ENCODE measurements around the gene OR52K2.
"Not testable (repeated sequence)": the region's sequence is repeated elsewhere in the genome, so short reads cannot be mapped to it uniquely, and the experiment has no call there.

Gene OR52K2

DNA sequence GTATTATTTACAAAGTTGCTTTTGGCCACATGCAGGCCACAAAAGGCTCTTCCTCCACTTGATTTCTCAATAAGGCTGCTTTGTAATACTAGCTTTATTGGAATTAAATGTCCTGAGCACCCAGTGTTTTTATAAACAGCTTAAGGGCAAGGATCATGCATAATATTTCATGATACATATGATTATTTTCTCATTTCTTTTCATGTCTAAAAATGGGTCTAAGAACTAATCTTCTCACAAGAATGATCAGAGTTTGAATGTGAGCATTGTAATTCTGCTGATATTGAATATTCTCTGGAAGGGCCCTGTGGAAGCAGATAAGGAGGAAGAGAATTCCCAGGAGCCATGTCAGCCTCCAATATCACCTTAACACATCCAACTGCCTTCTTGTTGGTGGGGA lies at the start of gene OR52K2:
TSS of gene OR52K2 (plus strand) at position 301 of the 400 bp plus-strand sequence. CDS start at position 346, 45 bp downstream.
- no peak for DNase-seq

DNA sequence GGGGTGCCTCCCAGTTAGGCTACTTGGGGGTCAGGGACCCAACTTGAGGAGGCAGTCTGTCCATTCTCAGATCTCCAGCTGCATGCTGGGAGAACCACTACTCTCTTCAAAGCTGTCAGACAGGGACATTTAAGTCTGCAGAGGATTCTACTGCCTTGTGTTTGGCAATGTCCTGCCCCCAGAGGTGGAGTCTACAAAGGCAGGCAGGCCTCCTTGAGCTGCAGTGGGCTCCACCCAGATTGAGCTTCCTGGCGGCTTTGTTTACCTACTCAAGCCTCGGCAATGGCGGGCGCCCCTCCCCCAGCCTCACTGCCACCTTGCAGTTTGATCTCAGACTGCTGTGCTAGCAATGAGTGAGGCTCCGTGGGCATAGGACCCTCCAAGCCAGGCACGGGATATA lies 42.9 kb upstream of the OR52K2 start:
- DNase-seq = not testable (repeated sequence)

DNA sequence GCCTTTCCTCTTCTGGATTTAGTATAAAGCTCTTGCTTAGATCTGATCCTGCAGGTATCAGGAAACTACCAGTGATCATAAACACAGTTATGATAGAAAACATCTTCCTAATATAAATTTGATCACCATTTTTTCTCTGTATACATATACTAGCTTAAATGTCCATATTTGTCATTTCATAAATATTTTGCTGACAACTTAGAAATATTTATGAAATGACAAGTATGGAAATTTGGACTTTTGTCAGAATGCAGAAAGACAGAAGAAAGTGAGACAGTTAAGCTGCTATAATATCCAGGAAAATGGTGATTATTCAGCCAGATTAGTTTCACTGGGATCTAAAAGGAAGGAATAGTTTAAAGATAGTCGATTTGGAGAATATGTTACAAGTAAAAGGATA lies 32.8 kb upstream of the OR52K2 start:
- no peak for DNase-seq

DNA sequence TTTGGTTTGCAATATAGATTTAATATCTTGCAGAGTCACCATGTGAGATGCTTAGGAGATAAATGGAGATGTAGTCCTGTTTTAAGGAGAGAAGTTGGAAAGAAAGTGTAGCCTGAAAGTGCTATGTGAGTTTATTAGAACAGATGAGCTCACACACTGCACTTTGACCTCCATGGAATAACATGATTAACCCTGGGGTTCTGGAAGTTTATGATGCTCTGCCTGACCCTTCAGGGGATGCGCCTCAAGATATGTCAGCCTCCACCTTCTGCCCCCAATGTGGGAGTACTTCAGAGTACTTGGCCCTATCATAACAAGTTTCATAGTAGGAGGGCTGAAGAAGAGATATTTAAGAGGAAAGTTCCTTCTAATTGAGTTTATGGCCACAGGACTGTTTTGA lies 32.3 kb upstream of the OR52K2 start:
- DNase-seq = no peak

DNA sequence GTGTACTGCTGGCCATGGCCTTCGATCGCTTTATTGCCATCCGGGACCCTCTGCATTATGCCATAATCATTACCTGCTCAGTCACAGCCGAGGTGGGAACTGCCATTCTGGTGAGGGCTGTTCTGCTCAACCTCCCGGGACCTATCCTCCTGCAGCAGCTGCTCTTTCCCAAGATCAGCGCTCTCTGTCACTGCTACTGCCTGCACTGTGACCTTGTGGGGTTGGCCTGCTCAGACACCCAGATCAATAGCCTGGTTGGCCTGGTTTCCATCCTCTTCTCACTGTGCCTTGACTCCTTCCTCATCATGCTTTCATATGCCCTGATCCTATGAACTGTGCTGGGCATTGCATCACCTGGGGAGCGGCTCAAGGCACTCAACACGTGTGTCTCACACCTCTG lies 30.7 kb upstream of the OR52K2 start:
- DNase-seq = no peak

DNA sequence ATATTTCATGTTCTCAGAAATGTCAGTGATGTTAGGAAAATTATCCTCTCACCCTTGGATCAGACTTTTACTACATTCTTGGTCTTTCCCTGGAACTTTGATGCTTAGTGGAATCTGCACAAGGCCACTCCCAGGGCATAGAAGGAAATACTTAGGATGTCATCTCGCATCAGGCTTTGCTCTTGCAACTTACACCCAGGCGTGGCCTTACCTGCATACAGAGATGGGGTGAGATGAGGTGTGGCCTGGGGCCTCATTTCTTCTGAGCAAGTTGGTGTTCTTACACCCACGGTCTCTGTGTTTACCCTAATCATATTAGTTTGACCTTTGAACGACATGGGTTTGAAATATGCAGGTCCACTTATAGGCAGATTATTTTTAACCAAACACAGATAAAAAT lies 19.0 kb upstream of the OR52K2 start:
- no peak for DNase-seq

DNA sequence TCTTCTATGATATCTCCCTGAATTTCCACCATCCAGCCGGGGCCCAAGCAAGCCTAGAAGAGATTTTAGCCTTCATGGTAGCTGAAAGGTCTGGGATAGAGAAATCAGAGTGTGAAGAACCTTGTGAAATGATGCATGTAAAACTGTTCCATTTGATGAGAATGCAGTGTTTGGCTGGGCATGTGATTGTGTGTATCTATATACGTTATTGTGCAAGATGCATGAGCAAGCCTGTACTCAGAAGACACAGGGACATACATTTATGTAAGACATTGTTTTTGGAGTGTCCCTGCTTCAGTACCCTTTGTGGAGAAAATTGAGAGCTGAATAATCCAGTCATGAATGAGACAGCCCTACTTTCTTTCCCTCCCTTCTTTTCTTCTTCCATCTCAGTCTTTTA lies 15.2 kb upstream of the OR52K2 start:
- DNase-seq = no peak

DNA sequence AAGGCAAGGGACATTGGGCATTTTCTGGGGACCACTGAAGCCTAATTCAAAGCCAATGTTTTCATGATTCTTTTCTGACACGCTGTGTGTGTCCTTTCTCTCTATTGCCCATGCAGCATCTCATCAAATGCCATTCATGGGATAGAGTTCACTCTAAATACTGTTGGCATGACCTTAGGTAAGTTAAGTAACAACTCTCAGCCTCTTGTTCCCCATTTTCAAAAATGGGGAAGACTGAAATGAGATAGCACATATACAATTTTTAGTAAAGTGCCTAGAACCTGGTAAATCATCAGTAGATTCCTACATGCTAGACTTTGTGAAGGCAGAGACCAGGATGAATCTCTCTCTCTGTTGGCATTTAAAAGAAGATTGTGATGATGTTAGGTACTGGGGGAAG lies 12.7 kb upstream of the OR52K2 start:
- no peak for DNase-seq

DNA sequence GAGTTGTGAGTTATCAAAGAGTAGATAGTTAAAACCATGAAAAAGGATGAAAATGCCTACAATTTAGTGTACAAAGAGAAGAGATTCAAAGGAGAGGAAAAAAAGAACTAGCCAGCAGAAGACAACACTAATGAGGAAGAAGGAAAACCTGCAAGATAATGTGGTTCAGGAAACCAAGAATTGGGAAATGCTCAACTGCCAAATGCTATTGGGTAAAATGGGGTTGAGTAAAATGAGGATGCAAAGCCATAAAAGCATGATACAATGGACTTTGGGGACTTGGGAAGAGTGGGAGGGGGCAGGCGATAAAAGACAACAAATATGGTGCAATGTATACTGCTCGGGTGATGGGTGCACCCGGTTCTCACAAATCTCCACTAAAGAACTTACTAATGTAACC lies 7.6 kb upstream of the OR52K2 start:
- no peak for DNase-seq

DNA sequence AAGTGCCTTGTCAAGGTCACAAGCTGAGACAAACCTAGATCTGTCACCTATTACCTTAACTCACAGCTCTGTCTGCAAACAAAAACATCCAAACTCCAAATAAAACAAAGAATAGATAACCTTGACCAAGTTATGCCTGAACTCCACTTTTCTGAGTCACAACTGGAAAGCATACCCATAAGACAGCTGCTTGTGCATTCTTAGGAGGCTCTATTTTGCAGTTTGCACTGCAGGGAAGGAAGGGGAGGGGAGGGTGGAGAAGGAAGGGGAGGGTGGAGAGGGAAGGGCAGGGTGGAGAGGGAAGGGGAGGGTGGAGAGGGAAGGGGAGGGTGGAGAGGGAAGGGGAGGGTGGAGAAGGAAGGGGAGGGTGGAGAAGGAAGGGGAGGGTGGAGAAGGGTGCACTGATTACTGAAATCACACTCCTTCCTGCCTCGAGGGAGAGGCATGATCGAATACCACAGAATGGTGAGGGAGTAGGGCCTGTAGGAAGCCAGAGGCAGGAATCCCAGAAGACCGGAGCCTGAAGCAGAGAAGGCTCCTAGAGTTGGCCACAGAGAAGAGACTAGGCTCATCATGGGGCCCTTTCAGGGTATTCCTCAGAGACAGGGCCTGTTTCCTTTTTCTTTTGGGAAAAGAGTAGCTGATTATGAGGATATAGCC lies 5.7 kb upstream of the OR52K2 start:
- no peak for DNase-seq

DNA sequence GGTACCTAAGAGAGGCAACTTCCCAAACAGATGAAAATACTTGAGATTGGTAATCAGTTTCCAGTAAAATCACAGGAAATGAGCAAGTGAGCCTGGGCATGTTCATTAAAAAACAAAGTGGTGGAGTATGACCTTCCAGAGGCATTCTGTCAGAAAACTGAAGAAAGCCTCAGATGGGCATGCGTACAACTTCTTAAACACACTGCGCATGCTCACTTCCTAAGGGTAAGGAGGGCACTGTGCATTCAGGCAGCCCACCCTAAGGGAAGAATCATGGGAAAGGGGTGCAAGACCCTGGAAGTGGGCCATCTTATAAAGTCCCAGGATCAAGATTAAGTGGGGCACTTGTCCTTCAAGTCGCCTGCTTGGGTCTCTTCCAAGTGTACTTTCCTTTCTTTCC lies 4.0 kb downstream of the OR52K2 start:
- DNase-seq = no peak

DNA sequence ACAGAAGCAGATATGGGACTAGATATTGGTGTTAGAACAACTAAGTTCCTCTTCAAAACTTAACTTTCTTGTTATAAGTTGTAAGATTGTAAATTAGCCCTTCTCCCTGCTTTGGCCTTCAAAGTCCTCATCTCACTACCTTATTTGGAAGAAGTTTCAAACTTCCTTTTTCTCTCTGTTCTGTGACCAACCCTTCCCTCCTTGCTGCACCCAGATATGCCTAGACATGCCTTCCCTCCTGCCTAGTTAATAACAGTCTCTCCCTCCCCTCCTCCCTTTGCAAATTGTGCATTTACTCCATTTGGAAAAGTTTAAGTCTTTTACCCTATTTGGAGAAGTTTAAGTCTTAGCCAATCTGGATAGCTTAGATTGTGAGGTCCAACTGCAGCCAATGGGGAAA lies 4.9 kb downstream of the OR52K2 start:
- no peak for DNase-seq

DNA sequence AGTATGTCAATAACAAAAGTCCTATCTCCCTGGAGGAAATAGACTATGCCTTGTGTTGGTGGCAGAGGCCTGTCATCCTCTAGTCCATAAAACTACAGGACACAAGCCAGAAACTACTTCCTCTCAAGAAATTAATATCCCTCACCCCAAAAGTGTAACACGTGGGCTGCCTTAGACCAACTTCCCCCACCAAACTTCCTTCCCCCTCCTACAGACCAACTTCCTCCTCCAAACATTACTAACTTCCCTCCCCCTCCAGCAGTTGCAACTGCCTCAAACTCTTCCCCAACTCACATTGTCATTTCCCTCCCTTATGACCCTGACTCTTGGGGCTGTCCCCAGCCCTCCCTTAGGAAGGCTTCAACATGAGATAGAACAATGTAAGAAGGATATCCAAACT lies 6.3 kb downstream of the OR52K2 start:
- no peak for DNase-seq

DNA sequence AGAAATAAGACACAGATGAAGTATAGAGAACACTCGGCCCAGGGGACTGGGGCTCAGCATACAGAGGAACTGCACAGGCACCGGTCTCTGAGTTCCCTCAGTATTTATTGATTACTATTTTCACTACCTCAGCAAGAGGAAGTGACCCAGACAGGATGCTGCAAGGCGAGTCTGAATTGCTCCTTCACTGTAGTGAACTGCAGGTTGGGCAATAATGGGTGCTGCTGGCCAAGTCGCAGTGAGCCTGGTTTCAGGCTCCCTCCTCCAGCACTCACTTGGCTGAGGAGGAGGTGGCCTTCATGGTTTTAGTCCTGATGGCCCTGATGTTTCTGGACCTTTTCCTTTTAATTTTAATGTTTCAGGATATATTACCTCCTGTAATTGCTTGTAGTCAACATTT lies 10.4 kb downstream of the OR52K2 start:
- no peak for DNase-seq

DNA sequence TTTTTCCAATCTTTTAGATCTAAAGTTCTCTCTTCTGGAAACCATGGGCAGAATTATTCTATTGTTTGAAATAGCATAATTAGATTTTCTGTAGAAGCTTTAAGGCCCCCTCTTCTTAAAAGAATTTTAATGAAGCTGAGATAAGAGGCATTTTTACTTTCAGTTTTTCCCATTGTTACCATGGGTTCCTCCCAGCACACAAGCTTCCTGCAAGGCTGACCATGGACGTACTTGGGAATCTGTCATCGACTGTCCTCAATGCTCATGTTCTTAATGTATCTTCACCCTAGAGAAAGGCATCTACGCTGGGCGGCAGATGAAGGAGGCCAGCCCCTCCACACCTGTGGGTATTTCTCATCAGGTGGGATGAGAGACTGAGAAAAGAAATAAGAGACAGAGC lies 11.1 kb downstream of the OR52K2 start:
- DNase-seq = no peak

DNA sequence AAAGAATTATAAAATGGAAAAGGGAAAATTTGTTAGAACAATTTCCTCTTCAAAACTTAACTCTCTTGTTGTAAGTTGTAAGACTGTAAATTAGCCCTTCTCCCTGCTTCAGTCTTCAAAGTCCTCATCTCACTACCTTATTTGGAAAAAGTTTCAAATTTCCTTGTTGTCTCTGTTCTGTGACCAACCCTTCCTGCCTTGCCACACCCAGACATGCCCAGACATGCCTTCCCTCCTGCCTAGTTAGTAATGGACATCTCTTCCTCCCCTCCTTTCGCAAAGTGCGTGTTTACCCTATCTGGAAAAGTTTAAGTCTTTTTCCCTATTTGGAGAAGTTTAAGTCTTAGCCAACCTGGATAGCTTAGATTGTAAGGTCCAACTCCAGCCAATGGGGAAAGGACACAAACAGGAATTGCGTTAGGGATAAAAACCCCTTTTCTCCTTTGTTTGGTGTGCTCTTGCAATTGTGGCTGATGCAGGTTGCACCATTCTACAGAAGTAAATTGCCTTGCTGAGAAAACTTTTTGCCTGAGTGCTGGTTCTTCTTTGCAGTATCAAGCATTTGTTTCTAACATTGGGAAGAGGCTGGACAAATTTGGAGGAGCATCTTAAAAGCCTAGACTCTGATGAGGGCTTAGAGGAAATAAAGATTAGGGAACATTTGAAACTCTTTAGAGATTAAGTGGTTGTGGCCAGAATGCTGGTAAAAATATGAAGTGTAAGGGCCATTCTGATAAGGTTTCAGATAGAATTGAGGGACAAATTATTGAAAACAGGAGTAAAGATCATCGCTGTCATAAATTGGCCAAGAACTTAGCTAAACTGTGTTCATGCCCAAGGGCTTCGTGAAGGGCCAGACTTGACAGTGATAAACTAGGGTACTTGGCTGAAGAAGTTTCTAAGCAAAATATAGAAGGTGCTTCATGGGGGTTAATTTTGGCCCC lies 15.4 kb downstream of the OR52K2 start:
- no peak for DNase-seq

DNA sequence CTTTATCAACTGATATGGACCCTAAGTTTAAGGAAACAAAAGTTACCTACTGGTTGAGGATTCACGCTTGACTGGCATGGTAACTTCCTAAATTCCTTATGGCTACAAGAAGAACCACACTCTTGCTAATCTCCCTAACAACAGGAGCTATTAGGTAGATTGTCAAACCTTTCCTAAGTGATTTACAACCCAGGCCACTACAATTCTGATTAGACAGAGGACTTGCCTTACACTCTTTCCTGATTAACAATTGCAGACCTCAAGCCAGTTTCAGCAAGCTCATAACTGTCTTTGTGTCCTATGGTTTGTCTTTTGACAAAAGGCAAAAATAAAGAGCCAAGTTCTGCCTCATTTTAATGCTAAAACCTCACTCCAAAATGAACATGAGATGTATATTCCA lies 16.3 kb downstream of the OR52K2 start:
- no peak for DNase-seq

DNA sequence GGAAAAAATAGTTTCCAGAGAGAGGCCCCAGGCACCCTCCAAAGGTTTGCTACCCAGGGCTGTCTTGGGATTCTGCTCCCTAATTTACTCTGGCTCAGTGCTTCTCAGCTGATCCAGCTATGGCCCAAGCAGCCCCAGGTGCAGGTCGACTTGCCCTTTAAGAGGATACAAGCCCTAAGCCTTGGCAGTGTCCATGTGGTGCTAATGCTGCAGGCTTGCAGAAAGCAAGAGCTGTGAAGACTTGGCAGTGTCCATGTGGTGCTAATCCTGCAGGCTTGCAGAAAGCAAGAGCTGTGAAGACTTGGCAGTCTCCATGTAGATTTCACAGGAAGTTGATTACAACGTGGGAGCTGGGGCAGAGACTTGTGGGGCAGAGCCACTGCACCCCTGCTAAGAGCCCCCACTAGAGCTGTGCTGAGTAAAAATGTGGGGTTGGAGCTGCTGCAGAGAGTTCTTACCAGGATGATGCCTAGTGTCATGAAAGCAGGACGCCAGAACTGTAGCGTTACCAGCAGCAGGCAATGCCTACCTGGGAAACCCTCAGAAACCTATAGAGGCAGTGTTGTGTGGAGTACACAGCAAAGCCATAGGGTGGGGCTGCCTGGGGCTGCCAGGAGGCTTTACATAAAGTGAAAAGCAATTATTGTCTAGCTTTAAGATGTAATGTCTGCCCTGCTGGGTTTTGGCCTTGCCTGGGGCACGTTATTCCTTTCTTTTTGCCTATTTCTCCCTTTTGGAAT lies 17.2 kb downstream of the OR52K2 start:
- DNase-seq = no peak

DNA sequence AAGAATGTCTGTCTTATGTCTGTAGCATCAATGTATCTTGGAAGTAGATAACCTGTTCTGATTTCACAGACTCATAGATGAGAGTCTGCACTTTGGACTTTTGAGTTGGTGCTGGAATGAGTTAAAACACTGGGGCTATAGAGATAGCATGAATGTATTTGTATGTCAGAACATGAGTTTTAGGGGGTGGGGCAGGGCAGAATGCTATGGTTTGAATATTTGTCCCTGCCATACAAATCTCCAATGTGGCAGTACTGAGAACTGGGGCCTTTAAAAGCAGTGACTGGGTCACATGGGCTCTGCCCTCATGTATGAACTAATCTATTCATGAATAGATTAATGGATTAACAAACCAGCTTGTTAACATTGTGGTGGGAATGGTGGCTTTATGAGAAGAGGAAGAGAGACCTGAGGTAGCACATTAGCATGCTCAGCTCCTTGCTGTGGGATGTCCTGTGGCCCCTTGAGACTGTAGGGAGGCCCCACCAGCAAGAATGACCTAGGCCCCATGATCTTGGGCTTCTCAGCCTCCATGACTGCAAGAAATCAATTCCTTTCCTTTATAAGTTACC lies 17.9 kb downstream of the OR52K2 start:
- DNase-seq = no peak

DNA sequence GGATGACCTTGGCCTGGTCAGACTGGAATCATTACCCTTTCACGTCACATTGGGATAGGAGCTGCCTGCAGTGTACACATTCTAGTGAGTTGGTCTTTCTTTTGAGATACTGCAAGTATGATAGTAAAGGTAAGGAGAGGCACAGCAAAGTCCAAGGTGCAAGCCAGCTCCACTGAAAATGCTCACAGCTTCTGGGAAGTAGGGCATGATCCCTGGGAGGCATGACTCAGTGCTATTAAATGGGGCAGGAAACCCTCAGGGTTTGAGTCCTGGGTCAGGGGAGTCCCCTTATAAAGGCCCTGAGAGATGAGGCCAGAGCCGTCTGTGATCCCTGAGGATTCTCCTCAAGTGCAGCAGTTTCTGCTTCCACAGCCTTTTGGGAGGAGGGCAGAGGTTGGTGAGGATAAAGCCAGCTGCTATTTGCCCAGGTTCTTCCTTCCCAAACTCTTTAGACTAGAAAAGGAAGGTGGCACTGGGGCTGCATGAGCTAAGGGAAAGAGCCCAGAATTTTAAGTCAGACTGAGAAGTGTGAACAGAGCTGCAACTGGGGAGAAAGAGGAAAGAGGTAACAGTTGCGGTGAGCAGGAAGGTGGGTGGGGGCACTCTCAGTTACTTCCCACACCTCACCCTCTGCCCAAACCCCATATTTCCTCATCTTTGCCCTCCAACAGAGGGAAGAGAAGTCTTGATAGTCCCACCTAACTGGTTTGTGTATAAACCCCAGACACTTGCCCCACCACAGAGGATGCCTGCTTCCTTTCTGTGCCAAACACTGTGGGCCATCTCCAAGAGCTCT lies 18.9 kb downstream of the OR52K2 start:
- no peak for DNase-seq

DNA sequence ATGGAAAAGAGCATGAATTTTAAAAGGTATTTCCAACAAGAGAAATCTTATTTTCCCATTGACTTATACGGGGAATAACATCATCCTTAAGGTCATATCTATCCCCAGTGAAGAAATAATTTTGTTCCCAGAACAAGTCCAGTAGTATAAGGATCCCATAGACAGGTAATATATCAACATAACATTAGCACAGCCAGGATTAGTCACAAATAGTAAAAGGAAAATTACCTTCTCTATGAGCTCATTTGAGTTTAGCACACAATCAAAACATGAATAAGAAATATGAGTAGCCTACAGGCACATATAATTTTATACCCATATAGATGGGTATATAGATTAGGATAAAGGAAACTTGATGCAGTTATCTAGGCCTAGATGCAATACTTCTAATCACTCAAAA lies 30.5 kb downstream of the OR52K2 start:
- no peak for DNase-seq

DNA sequence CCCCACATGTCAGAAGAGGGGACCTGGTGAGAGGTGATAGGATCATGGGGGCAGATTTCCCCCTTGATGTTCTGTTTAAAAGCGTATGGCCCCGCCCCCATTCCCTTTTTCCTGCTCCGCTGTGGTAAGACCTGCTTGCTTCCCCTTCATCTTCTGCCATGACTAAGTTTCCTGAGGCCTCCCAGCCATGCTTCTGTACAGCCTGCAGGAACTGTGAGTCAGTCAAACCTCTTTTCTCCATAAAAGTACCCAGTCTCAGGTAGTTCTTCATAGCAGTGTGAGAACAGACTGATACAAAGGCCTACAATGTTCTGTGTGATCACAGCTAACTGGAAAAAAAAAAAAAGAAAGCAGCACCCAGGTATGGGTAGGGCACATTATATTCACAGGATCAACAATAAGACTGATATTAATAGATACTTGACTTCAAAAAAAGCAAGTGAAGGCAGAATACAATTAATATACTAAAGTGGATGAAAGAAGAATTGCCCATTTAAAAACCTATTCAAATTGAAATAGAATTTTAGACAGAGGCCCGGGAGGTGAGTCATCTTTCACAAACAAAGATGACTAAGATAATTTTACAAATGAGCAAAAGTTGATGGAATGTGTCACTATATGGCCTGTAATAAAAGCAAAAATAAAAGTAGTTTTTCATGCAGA lies 31.6 kb downstream of the OR52K2 start:
- no peak for DNase-seq
